CD8-positive, alpha-beta memory T cell (primary cell): ENCODE results near the gene MB. TPM values are rescaled to one million over a fixed set of nuclear protein-coding genes. Genes with fewer than 3 reads are reported as not detected.
A peak's percentile ranks its signal among the peaks of the same experiment; 100 is the strongest.
"Not testable (repeated sequence)": the region's sequence is repeated elsewhere in the genome, so short reads cannot be mapped to it uniquely, and the experiment has no call there.

ENCODE experiments used
- CTCF ChIA-PET: fragments of 350-600 bp; sonication (Branson Sonifier 250); formaldehyde crosslinking; loops from one replicate; lab custom pipeline; 2021; ENCODE audit warnings: antibody characterized with exemption; lab: Charles Lee
- POLR2A ChIA-PET: fragments of 350-600 bp; sonication (Branson Sonifier 250); formaldehyde crosslinking; loops from one replicate; lab custom pipeline; 2021; ENCODE audit warnings: antibody characterized with exemption; lab: Charles Lee
- DNase-seq, 5 donors: peaks; one replicate each; pipeline versions ENCODE4 v3.0.0 to v3.0.0-alpha.2; 2020 to 2022; ENCODE audit warnings: mixed read lengths in 1 of 5
- H3K27ac ChIP-seq: one replicate; pipeline ENCODE4 v1.7.0; 2013; ENCODE audit warnings: low read depth, mild to moderate bottlenecking, low read length, moderate library complexity
- H3K27me3 ChIP-seq: 2 replicates; pipeline ENCODE4 v1.7.0; 2013; ENCODE audit warnings: low read length, mild to moderate bottlenecking; ENCODE audit not compliant: insufficient read depth, poor library complexity, severe bottlenecking
- H3K36me3 ChIP-seq: 2 replicates; pipeline ENCODE4 v1.7.0; 2013; ENCODE audit warnings: mild to moderate bottlenecking, low read length, moderate library complexity; ENCODE audit not compliant: insufficient read depth
- H3K4me1 ChIP-seq: 2 replicates; pipeline ENCODE4 v1.7.0; 2013; ENCODE audit warnings: mild to moderate bottlenecking, low read length, moderate library complexity; ENCODE audit not compliant: insufficient read depth
- H3K4me3 ChIP-seq: 2 replicates; pipeline ENCODE4 v1.7.0; 2013; ENCODE audit warnings: mild to moderate bottlenecking, low read length
- H3K9me3 ChIP-seq: 2 replicates; pipeline ENCODE4 v1.7.0; 2013; ENCODE audit warnings: mild to moderate bottlenecking, low read length
- H3K27ac Mint-ChIP-seq, 8 donors: one replicate each; pipeline ENCODE4 v1.8.0; 2020 to 2021; ENCODE audit warnings: mixed read lengths in 8 of 8, mild to moderate bottlenecking in 6 of 8, inconsistent platforms in 3 of 8, moderate library complexity in 3 of 8
- H3K27me3 Mint-ChIP-seq, 2 donors: one replicate each; pipeline ENCODE4 v1.8.0; 2020 to 2021; ENCODE audit warnings: mixed read lengths in 2 of 2, mild to moderate bottlenecking in 1 of 2, moderate library complexity in 1 of 2
- H3K36me3 Mint-ChIP-seq, 3 donors: one replicate each; pipeline ENCODE4 v1.8.0; 2020 to 2021; ENCODE audit warnings: mixed read lengths in 3 of 3, inconsistent platforms in 1 of 3, mild to moderate bottlenecking in 1 of 3
- H3K4me1 Mint-ChIP-seq, 3 donors: one replicate each; pipeline ENCODE4 v1.8.0; 2020 to 2021; ENCODE audit warnings: mixed read lengths in 3 of 3, inconsistent platforms in 1 of 3, mild to moderate bottlenecking in 1 of 3
- H3K4me3 Mint-ChIP-seq, 7 donors: one replicate each; pipeline ENCODE4 v1.8.0; 2020 to 2021; ENCODE audit warnings: mixed read lengths in 7 of 7, mild to moderate bottlenecking in 6 of 7, moderate library complexity in 4 of 7, inconsistent platforms in 2 of 7
- H3K9me3 Mint-ChIP-seq, 5 donors: one replicate each; pipeline ENCODE4 v1.8.0; 2020 to 2022; ENCODE audit warnings: mixed read lengths in 5 of 5, mild to moderate bottlenecking in 3 of 5, moderate library complexity in 2 of 5, inconsistent platforms in 1 of 5
- polyA plus RNA-seq: library from polyadenylated mRNA; unstranded; fragments of 300-500 nt; fragmentation: Illumina TruSeq; gene quantifications from one replicate; pipeline ENCODE4 v1.2.3, GENCODE V29; 2021
- total RNA-seq, 2 experiments: library from RNA; stranded (reverse); gene quantifications; one replicate each; pipeline ENCODE4 v1.2.3, GENCODE V29; 2021

Gene MB
- total and polyA plus RNA-seq, 3 experiments from 2014 or later = 2.5 to 2.7 TPM; not detected in 1

DNA sequence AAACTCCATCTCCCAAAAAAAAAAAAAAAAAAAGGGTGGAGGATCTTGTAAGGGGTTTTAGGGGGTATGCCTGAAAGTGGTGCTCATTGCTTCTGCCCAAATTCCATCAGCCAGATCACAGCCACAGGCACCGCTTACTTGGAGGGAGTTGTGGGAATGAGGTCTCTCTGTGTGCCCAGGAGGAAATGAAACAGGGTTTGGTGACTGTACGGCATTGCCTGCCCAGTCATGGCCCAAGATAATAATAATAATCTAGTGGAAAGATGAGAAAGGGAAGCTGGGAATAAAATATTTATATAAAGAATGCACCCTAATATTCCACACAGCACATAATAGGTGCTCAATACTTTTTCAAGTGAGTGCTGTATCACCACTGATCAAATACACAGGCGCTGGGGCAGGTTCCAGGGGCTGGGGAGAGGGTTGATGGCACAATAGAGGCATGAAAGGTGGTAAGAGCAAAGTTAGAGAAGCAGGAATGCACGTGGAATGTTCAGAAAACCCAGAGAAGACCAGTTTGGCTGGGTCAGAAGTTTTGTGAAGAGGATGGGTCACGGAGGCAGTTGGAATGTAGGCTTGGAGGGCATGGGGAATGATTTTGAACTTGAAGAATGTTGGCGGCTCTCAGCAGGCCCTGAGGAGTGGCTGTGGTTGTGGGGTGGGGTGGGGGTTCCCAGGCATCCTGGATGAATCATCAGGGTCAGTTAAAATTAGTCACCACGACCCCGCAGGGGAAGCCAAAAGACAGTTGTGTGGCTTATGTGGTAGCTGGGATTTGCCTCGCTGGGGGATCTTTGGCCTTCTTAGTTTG is 12.5 kb upstream of the MB start:
- Histone ChIP-seq H3K36me3 (no peaks in the 10 kb centered on the region), H3K27me3 (no peaks in the 10 kb centered on the region), H3K4me3 (no peak overlapping the region), H3K9me3 (no peaks in the 10 kb centered on the region), H3K4me1 (peaks cover 7% of the 10 kb centered on the region), H3K27ac (no peak overlapping the region)
- no peaks in the 10 kb centered on the region for H3K36me3 Mint-ChIP-seq
- POLR2A ChIA-PET = no interaction called here
- peak overlapping the region; percentile 23 to 93 (median 64) for H3K27ac Mint-ChIP-seq
- CTCF ChIA-PET = interaction anchor here (1.6 kb wide), 1 partner anchor 20 kb away, joined by 4 read pairs; no protein-coding TSS in a partner anchor
- no peaks in the 10 kb centered on the region for H3K9me3 Mint-ChIP-seq
- H3K27me3 Mint-ChIP-seq = peaks cover 0 to 1% of the 10 kb centered on the region in 2 donors
- H3K4me3 Mint-ChIP-seq = peak overlapping the region in 3 of 7 donors; percentile 26 to 63 (median 38)
- H3K4me1 Mint-ChIP-seq = peaks cover 21 to 37% (median 29%) of the 10 kb centered on the region in 3 donors
- DNase-seq = peak in 2 of 5 donors; percentile 10 to 55

- DNase-seq = no peak
- Histone ChIP-seq H3K36me3 (no peaks in the 10 kb centered on the region), H3K27me3 (no peaks in the 10 kb centered on the region), H3K27ac (no peak overlapping the region), H3K4me1 (peaks cover 7% of the 10 kb centered on the region), H3K4me3 (no peak overlapping the region), H3K9me3 (no peaks in the 10 kb centered on the region)
- POLR2A ChIA-PET = interaction anchor here (1.2 kb wide), 1 partner anchor 19 kb away, joined by 3 read pairs; the partner anchor contains the start of gene APOL6
- CTCF ChIA-PET = interaction anchor here (1.7 kb wide), 1 partner anchor 496 kb away, joined by 4 read pairs; no protein-coding TSS in a partner anchor
- Mint-ChIP-seq H3K27ac (peak overlapping the region in 2 of 8 donors; percentile 9 to 43), H3K27me3 (peaks cover 0 to 4% of the 10 kb centered on the region in 2 donors), H3K4me3 (peak overlapping the region in 3 of 7 donors; percentile 6 to 49 (median 41)), H3K4me1 (peaks cover 19 to 30% (median 24%) of the 10 kb centered on the region in 3 donors), H3K9me3 (no peaks in the 10 kb centered on the region), H3K36me3 (no peaks in the 10 kb centered on the region)
Measured at GRCh38 chr22:35628732-35629131, 11.6 kb upstream of the MB start.

GRCh38 chr22:35627267-35628041 is 10.3 kb upstream of the MB start:
- Mint-ChIP-seq H3K36me3 (no peaks in the 10 kb centered on the region), H3K9me3 (no peaks in the 10 kb centered on the region), H3K27me3 (peaks cover 4% of the 10 kb centered on the region in 2 donors), H3K4me1 (peaks cover 18 to 27% (median 18%) of the 10 kb centered on the region in 3 donors), H3K27ac (peak overlapping the region in 6 of 8 donors; percentile 25 to 77 (median 50)), H3K4me3 (peak overlapping the region; percentile 60 to 89 (median 75))
- Histone ChIP-seq H3K4me3 (peak overlapping the region; percentile 53), H3K9me3 (no peaks in the 10 kb centered on the region), H3K4me1 (peaks cover 7% of the 10 kb centered on the region), H3K27ac (peak overlapping the region; percentile 20), H3K36me3 (no peaks in the 10 kb centered on the region), H3K27me3 (no peaks in the 10 kb centered on the region)
- ChIA-PET CTCF (interaction anchor here (0.7 to 1.7 kb wide), 6 partner anchors 15 to 497 kb away, joined by 3 to 5 read pairs (median 4); no protein-coding TSS in a partner anchor), POLR2A (interaction anchor here (1.2 kb wide), 1 partner anchor 20 kb away, joined by 3 read pairs; the partner anchor contains the start of gene APOL6)
- peak in 4 of 5 donors; percentile 18 to 63 (median 24) for DNase-seq

GRCh38 chr22:35625763-35626432 is 8.8 kb upstream of the MB start:
- Mint-ChIP-seq H3K27me3 (peaks cover 4% of the 10 kb centered on the region in 2 donors), H3K36me3 (no peaks in the 10 kb centered on the region), H3K9me3 (no peaks in the 10 kb centered on the region), H3K4me1 (peaks cover 18 to 27% (median 18%) of the 10 kb centered on the region in 3 donors), H3K4me3 (peak overlapping the region in 1 of 7 donors; percentile 19), H3K27ac (peak overlapping the region in 2 of 8 donors; percentile 15 to 25)
- H3K27ac ChIP-seq = no peak overlapping the region
- no peaks in the 10 kb centered on the region for H3K9me3 ChIP-seq
- no peak overlapping the region for H3K4me3 ChIP-seq
- ChIA-PET CTCF (interaction anchor here (1.6 kb wide), 1 partner anchor 14 kb away, joined by 5 read pairs; no protein-coding TSS in a partner anchor), POLR2A (no interaction called here)
- peaks cover 7% of the 10 kb centered on the region for H3K4me1 ChIP-seq
- no peak for DNase-seq
- no peaks in the 10 kb centered on the region for H3K27me3 ChIP-seq
- H3K36me3 ChIP-seq = no peaks in the 10 kb centered on the region

GRCh38 chr22:35624547-35624946 is 7.4 kb upstream of the MB start:
- no peak for DNase-seq
- POLR2A ChIA-PET = no interaction called here
- CTCF ChIA-PET = no interaction called here

DNA sequence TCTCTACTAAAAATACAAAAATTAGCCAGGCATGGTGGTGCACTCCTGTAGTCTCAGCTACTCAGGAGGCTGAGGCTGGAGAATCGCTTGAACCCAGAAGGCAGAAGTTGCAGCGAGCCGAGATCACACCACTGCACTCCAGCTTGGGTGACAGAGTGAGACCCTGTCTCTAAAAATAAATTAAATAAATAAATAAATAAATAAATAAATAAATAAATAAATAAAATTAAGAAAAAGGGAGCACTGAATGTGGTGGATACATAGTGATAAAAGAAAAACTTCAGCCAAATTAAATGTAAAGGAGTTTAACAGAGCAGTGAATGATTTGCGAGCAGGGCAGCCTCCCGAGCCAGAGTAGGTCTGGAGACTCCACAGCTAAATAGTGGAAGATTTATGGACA is 6.8 kb upstream of the MB start:
- peaks cover 10 to 19% (median 10%) of the 10 kb centered on the region in 3 donors for H3K4me1 Mint-ChIP-seq
- H3K27me3 Mint-ChIP-seq, H3K4me3 ChIP-seq, H3K4me1 ChIP-seq, H3K36me3 ChIP-seq, H3K27ac ChIP-seq, DNase-seq, H3K27me3 ChIP-seq, CTCF ChIA-PET, POLR2A ChIA-PET, H3K36me3 Mint-ChIP-seq, H3K9me3 ChIP-seq, H3K9me3 Mint-ChIP-seq, H3K4me3 Mint-ChIP-seq, H3K27ac Mint-ChIP-seq: not testable (repeated sequence)

More at GRCh38 chr22:35624547-35624946, 7.4 kb upstream of the MB start:
- Mint-ChIP-seq H3K4me3 (peak overlapping the region in 1 of 7 donors; percentile 79), H3K27me3 (peaks cover 4% of the 10 kb centered on the region in 2 donors), H3K36me3 (no peaks in the 10 kb centered on the region), H3K9me3 (no peaks in the 10 kb centered on the region), H3K4me1 (peaks cover 13 to 23% (median 14%) of the 10 kb centered on the region in 3 donors), H3K27ac (peak overlapping the region in 1 of 8 donors; percentile 58)
- Histone ChIP-seq H3K4me1 (peaks cover 7% of the 10 kb centered on the region), H3K27me3 (no peaks in the 10 kb centered on the region), H3K9me3 (no peaks in the 10 kb centered on the region), H3K27ac (no peak overlapping the region), H3K36me3 (no peaks in the 10 kb centered on the region), H3K4me3 (no peak overlapping the region)

GRCh38 chr22:35622191-35622913 is 5.2 kb upstream of the MB start:
- Mint-ChIP-seq H3K4me3 (no peak overlapping the region), H3K27ac (peak overlapping the region in 1 of 8 donors; percentile 52), H3K27me3 (peaks cover 4 to 7% of the 10 kb centered on the region in 2 donors), H3K9me3 (no peaks in the 10 kb centered on the region), H3K4me1 (peaks cover 5 to 8% (median 6%) of the 10 kb centered on the region in 3 donors), H3K36me3 (no peaks in the 10 kb centered on the region)
- Histone ChIP-seq H3K4me3 (no peak overlapping the region), H3K9me3 (no peaks in the 10 kb centered on the region), H3K36me3 (no peaks in the 10 kb centered on the region), H3K27me3 (no peaks in the 10 kb centered on the region), H3K27ac (no peak overlapping the region), H3K4me1 (peaks cover 3% of the 10 kb centered on the region)
- CTCF ChIA-PET = interaction anchor here (1.5 to 2.3 kb wide), 2 partner anchors 270 to 503 kb away, joined by 3 to 8 read pairs; no protein-coding TSS in a partner anchor
- POLR2A ChIA-PET = no interaction called here
- DNase-seq = no peak
